ENCODE measurements around the gene ZNF682. TPM values are rescaled to one million over a fixed set of nuclear protein-coding genes. Genes with fewer than 3 reads are reported as not detected.
"Not testable (repeated sequence)": the region's sequence is repeated elsewhere in the genome, so short reads cannot be mapped to it uniquely, and the experiment has no call there.

Gene ZNF682
- total RNA-seq, 1 donor from 2014 or later = 1.1 TPM

DNA sequence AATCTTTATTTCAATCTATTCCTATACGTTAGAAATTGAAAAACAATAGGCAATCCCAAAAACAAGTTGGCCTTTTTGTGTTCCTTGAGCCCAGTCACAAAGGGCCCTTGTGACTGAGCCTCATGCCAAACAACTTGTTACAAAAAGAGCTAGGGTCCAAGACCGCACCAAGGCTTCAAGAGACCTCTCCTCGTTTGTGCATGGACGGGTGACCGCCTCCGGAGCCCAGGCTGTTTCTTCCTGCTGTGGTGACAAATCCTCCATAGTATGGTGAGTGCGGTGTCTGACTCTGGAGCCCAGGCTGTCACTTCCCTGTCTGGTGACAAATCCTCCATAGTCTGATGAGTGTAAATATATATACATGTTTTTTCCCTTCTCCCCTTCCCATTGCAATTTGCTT lies 74.9 kb downstream of the ZNF682 start:
- H3K27me3 ChIP-seq = no peaks in the 10 kb centered on the region
- DNase-seq (ENCODE audit: low spot score in 2 of 2) = no peak
- intact Hi-C loops (cut with DNase I) = no loop called here
- H3K9me3 ChIP-seq = peaks cover 9 to 15% of the 10 kb centered on the region in 2 donors
- no peak overlapping the region for H3K27ac ChIP-seq
- no peaks in the 10 kb centered on the region for H3K36me3 ChIP-seq
- TF ChIP-seq, protein P1, sequence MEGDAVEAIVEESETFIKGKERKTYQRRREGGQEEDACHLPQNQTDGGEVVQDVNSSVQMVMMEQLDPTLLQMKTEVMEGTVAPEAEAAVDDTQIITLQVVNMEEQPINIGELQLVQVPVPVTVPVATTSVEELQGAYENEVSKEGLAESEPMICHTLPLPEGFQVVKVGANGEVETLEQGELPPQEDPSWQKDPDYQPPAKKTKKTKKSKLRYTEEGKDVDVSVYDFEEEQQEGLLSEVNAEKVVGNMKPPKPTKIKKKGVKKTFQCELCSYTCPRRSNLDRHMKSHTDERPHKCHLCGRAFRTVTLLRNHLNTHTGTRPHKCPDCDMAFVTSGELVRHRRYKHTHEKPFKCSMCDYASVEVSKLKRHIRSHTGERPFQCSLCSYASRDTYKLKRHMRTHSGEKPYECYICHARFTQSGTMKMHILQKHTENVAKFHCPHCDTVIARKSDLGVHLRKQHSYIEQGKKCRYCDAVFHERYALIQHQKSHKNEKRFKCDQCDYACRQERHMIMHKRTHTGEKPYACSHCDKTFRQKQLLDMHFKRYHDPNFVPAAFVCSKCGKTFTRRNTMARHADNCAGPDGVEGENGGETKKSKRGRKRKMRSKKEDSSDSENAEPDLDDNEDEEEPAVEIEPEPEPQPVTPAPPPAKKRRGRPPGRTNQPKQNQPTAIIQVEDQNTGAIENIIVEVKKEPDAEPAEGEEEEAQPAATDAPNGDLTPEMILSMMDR (IDR thresholded peaks at IDR 0.05) = no peak
- no peak overlapping the region for H3K4me3 ChIP-seq
- H3K4me1 ChIP-seq = no peaks in the 10 kb centered on the region

DNA sequence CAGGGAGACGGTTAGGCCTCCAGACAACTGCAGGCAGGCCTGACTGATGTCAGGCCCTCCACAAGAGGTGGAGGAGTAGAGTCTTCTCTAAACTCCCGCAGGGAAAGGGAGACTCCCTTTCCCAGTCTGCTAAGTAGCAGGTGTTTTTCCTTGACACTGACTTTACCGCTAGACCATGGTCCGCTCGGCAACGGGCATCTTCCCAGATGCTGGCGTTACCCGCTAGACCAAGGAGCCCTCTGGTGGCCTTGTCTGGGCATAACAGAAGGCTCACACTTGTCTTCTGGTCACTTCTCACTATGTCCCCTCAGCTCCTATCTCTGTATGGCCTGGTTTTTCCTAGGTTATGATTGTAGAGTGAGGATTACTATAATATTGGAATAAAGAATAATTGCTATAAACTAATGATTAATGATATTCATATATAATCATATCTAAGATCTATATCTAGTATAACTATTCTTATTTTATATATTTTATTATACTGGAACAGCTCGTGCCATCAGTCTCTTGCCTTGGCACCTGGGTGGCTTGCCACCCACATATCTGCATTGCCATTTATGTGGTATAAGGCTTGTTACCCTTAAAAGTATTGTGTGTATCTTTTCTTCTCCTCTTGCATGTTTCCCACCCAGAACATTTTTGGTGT lies 80.0 kb downstream of the ZNF682 start:
- intact Hi-C loops (cut with DNase I) = loop anchor here (1.0 kb wide), 1 partner anchor 427 kb away; no protein-coding TSS in a partner anchor
- peak in 1 of 2 donors; percentile 82 for DNase-seq (ENCODE audit: low spot score in 2 of 2)
- not testable (repeated sequence) for H3K4me3 ChIP-seq

DNA sequence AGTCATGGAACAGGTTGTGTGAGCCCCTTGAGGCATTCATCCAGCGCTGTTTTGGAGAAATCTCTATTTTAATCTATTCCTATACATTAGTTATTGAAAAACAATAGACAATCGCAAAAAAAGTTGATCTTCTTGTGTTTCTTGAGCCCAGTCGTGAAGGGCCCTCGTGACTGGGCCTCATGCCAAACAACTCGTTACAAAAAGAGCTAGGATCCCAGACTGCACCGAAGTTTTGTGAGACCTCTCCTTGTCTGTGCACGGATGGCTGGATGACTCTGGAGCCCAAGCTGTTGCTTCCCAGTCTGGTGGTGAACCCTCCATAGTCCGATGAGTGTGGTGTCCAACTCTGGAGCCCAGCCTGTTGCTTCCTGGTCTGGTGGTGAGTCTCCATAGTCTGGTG lies 81.5 kb downstream of the ZNF682 start:
- DNase-seq (ENCODE audit: low spot score in 2 of 2); H3K4me3 ChIP-seq; H3K4me1 ChIP-seq; H3K27ac ChIP-seq; H3K9me3 ChIP-seq; intact Hi-C loops (cut with DNase I); H3K36me3 ChIP-seq; H3K27me3 ChIP-seq: not testable (repeated sequence)

More for the DNA sequence above, 80.0 kb downstream of the ZNF682 start:
- not testable (repeated sequence) for H3K4me1 ChIP-seq, H3K9me3 ChIP-seq, H3K36me3 ChIP-seq, H3K27ac ChIP-seq, H3K27me3 ChIP-seq
- TF ChIP-seq, protein P1 (IDR thresholded peaks at IDR 0.05) = peak in 2 of 3 experiments; percentile 73

DNA sequence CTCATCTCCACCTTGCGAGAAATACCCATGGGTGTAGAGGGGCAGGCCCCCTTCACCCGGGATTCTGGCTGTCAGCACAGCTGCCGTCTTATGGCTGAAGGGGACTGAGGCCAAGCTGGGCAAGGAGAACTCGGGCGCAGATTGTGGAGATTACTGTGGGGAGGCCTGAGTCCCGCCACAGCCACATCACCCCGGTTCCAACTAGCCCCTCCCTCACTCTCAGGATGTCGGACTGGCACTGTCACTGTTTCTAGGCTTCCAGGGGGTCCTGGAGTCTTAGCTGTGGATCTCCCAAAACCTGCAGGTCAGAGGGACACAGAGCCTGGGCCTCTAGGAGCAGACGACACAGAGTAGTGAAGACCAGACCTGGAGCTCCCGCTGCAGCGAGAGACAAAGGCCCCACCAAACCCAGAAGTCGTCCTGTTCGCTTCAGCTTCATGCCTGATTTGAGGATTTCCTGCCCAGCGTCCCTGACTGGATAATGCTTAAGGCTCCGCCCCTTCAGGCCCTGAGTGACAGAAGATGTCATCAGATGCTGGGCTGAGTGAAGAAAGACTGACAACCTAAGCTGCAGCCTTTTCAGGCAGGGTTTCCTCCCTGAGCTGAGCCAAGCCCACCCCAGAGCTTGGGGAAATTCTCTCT lies 82.8 kb downstream of the ZNF682 start:
- no peaks in the 10 kb centered on the region for H3K36me3 ChIP-seq
- TF ChIP-seq, protein P1 (IDR thresholded peaks at IDR 0.05) = no peak
- no peak for DNase-seq (ENCODE audit: low spot score in 2 of 2)
- intact Hi-C loops (cut with DNase I) = no loop called here
- no peaks in the 10 kb centered on the region for H3K9me3 ChIP-seq
- no peaks in the 10 kb centered on the region for H3K27me3 ChIP-seq
- H3K27ac ChIP-seq = no peak overlapping the region
- H3K4me3 ChIP-seq = no peak overlapping the region
- H3K4me1 ChIP-seq = no peaks in the 10 kb centered on the region

DNA sequence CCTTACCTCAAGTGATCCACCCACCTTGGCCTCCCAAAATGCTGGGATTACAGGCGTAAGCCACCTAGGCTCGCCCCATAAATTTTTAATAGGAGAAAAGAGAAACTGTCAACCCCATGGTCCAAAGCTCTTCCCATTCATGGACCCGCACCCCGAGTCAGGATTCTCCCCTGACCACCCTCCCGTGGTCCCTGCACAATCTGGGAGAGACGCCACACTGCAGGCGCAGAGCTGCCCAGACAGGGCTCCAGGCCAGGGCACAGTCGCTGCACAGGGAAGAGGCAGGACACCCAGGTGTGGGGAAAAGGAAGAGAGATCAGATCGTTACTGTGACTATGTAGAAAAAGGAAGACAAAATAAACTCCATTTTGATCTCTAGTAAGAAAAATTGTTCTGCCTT lies 84.1 kb downstream of the ZNF682 start:
- H3K4me3 ChIP-seq = no peak overlapping the region
- TF ChIP-seq, protein P1 (IDR thresholded peaks at IDR 0.05) = no peak
- no peak overlapping the region for H3K27ac ChIP-seq
- DNase-seq (ENCODE audit: low spot score in 2 of 2) = no peak
- no peaks in the 10 kb centered on the region for H3K27me3 ChIP-seq
- intact Hi-C loops (cut with DNase I) = no loop called here
- H3K4me1 ChIP-seq = no peaks in the 10 kb centered on the region
- H3K9me3 ChIP-seq = no peaks in the 10 kb centered on the region
- H3K36me3 ChIP-seq = no peaks in the 10 kb centered on the region

Other genes starting within 250 kb of the ZNF682 start
- gene ZNF506, start 217.8 kb downstream of the ZNF682 start, total RNA-seq = 22.4 TPM
- gene ZNF253, start 173.6 kb downstream of the ZNF682 start, total RNA-seq = 1.8 TPM
- gene ZNF93, start 138.6 kb downstream of the ZNF682 start, total RNA-seq = 2.9 TPM
- gene ZNF90, start 38.5 kb upstream of the ZNF682 start, total RNA-seq = not detected
- gene ZNF486, start 127.7 kb upstream of the ZNF682 start, total RNA-seq = 1.1 TPM

Measured in ascending aorta (tissue), 2 donors.